T-helper 1 cell treated with Interleukin-12 subunit alpha and Interleukin-12 subunit beta and Interleukin-4 antibody, amounts not matched to agents 30 μg/mL and 1 μg/mL, for 36 hours (primary cell): Measurements from ENCODE around the gene MYH9.
A peak's percentile ranks its signal among the peaks of the same experiment; 100 is the strongest.

ENCODE experiments used
- H3K27ac Mint-ChIP-seq: one replicate; pipeline ENCODE4 v1.8.0; 2021; ENCODE audit warnings: mild to moderate bottlenecking, mixed read lengths
- H3K27me3 Mint-ChIP-seq: one replicate; pipeline ENCODE4 v1.8.0; 2021; ENCODE audit warnings: low read depth, mixed read lengths
- H3K36me3 Mint-ChIP-seq: one replicate; pipeline ENCODE4 v1.8.0; 2021; ENCODE audit warnings: low read depth, mixed read lengths
- H3K4me1 Mint-ChIP-seq: one replicate; pipeline ENCODE4 v1.8.0; 2021; ENCODE audit warnings: low read depth, mixed read lengths
- H3K4me3 Mint-ChIP-seq: one replicate; pipeline ENCODE4 v1.8.0; 2021; ENCODE audit warnings: mild to moderate bottlenecking, moderate library complexity, mixed read lengths
- H3K9me3 Mint-ChIP-seq: one replicate; pipeline ENCODE4 v1.8.0; 2021; ENCODE audit warnings: mixed read lengths

MYH9 gene

GRCh38 chr22:36359470-36359996 lies 28.2 kb downstream of the MYH9 start:
- H3K9me3 Mint-ChIP-seq = no peaks in the 10 kb centered on the region
- H3K4me3 Mint-ChIP-seq = peak overlapping the region; percentile 59
- H3K36me3 Mint-ChIP-seq = peaks cover 36% of the 10 kb centered on the region
- no peaks in the 10 kb centered on the region for H3K27me3 Mint-ChIP-seq
- H3K4me1 Mint-ChIP-seq = peaks cover 82% of the 10 kb centered on the region
- H3K27ac Mint-ChIP-seq = peak overlapping the region; percentile 85

GRCh38 chr22:36358533-36359469 lies 29.0 kb downstream of the MYH9 start:
- Mint-ChIP-seq H3K4me1 (peaks cover 74% of the 10 kb centered on the region), H3K27ac (peak overlapping the region; percentile 85), H3K27me3 (no peaks in the 10 kb centered on the region), H3K4me3 (peak overlapping the region; percentile 59), H3K36me3 (peaks cover 32% of the 10 kb centered on the region), H3K9me3 (no peaks in the 10 kb centered on the region)

GRCh38 chr22:36356708-36357624 lies 30.8 kb downstream of the MYH9 start:
- no peaks in the 10 kb centered on the region for H3K27me3 Mint-ChIP-seq
- H3K36me3 Mint-ChIP-seq = peaks cover 31% of the 10 kb centered on the region
- peaks cover 70% of the 10 kb centered on the region for H3K4me1 Mint-ChIP-seq
- no peaks in the 10 kb centered on the region for H3K9me3 Mint-ChIP-seq
- peak overlapping the region; percentile 91 for H3K27ac Mint-ChIP-seq
- peak overlapping the region; percentile 78 for H3K4me3 Mint-ChIP-seq

DNA sequence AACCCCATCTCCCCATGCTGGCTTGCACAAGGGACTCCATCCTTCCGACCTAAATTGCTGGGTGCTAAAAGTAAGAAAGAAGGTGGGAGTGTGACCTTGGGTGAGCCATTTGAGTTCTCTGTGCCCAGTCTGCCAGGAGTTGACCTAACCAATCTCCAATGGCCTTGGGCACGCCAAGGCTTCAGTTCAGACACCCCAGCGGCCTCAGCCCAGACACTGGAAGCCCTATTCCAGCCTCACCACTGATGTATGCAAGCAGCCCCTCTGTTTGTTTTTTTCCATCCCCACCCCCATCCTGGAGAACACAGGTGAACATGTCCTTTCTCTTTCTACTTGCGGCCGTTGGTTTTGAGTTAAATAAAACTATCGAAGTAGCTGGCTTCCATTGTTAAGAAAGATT lies 31.9 kb downstream of the MYH9 start:
- Mint-ChIP-seq H3K27ac (peak overlapping the region; percentile 73), H3K9me3 (no peaks in the 10 kb centered on the region), H3K4me1 (peaks cover 70% of the 10 kb centered on the region), H3K36me3 (peaks cover 29% of the 10 kb centered on the region), H3K4me3 (peak overlapping the region; percentile 47), H3K27me3 (no peaks in the 10 kb centered on the region)

- H3K4me3 Mint-ChIP-seq = peak overlapping the region; percentile 47
- no peaks in the 10 kb centered on the region for H3K9me3 Mint-ChIP-seq
- no peaks in the 10 kb centered on the region for H3K27me3 Mint-ChIP-seq
- peaks cover 32% of the 10 kb centered on the region for H3K36me3 Mint-ChIP-seq
- peaks cover 70% of the 10 kb centered on the region for H3K4me1 Mint-ChIP-seq
- peak overlapping the region; percentile 73 for H3K27ac Mint-ChIP-seq
Measured at GRCh38 chr22:36355362-36355761, 32.4 kb downstream of the MYH9 start.

GRCh38 chr22:36352803-36353507 lies 34.8 kb downstream of the MYH9 start:
- Mint-ChIP-seq H3K4me3 (no peak overlapping the region), H3K36me3 (peaks cover 30% of the 10 kb centered on the region), H3K27ac (peak overlapping the region; percentile 64), H3K9me3 (no peaks in the 10 kb centered on the region), H3K4me1 (peaks cover 63% of the 10 kb centered on the region), H3K27me3 (no peaks in the 10 kb centered on the region)

GRCh38 chr22:36351921-36352802 lies 35.6 kb downstream of the MYH9 start:
- peaks cover 35% of the 10 kb centered on the region for H3K36me3 Mint-ChIP-seq
- H3K27me3 Mint-ChIP-seq = no peaks in the 10 kb centered on the region
- peak overlapping the region; percentile 63 for H3K27ac Mint-ChIP-seq
- no peak overlapping the region for H3K4me3 Mint-ChIP-seq
- H3K4me1 Mint-ChIP-seq = peaks cover 57% of the 10 kb centered on the region
- no peaks in the 10 kb centered on the region for H3K9me3 Mint-ChIP-seq

DNA sequence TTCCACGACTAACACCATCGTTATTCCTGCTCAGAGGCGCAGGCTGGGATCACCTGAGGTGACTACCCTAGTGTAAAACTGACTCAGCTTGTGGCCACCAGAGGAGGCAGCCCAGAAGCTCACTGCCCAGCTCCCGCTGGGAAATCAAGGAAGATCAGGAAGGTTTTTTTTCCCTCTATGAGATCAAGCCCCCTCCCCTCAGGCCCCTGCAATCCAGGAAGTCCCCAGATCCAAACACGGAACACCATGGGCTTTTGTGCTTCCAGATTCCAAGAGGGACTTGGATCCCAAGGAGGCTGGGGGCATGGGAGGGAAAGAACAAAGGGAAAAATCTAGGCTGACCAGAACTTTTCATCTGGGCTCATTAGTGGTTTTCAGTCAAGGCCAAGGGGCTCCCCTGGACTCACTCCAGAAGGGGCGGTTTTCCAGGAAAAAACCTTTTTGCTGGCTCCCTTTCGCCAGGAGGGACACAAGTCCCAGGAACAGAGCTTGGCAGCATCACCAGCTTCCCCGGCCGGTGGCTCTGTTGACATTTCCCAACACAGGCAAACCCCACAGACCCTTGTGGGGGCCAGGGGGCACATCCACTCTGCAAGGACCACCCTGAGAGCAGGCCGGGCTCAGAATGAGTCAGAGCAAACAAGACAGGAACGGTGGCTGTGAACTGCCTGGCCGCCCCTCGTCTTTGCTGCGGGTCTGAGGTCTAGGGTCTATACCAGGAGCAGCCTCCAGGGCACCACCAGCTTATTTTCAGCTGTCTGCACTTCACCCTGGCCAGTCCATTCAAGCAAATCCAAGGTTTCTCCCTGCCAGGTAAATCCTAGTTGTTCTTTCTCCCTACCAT lies 36.8 kb downstream of the MYH9 start:
- Mint-ChIP-seq H3K4me1 (peaks cover 50% of the 10 kb centered on the region), H3K9me3 (no peaks in the 10 kb centered on the region), H3K27ac (peak overlapping the region; percentile 63), H3K36me3 (peaks cover 33% of the 10 kb centered on the region), H3K27me3 (no peaks in the 10 kb centered on the region), H3K4me3 (no peak overlapping the region)

GRCh38 chr22:36349726-36350125 lies 38.0 kb downstream of the MYH9 start:
- H3K36me3 Mint-ChIP-seq = peaks cover 26% of the 10 kb centered on the region
- H3K4me3 Mint-ChIP-seq = no peak overlapping the region
- H3K27ac Mint-ChIP-seq = peak overlapping the region; percentile 41
- no peaks in the 10 kb centered on the region for H3K9me3 Mint-ChIP-seq
- peaks cover 47% of the 10 kb centered on the region for H3K4me1 Mint-ChIP-seq
- H3K27me3 Mint-ChIP-seq = no peaks in the 10 kb centered on the region

DNA sequence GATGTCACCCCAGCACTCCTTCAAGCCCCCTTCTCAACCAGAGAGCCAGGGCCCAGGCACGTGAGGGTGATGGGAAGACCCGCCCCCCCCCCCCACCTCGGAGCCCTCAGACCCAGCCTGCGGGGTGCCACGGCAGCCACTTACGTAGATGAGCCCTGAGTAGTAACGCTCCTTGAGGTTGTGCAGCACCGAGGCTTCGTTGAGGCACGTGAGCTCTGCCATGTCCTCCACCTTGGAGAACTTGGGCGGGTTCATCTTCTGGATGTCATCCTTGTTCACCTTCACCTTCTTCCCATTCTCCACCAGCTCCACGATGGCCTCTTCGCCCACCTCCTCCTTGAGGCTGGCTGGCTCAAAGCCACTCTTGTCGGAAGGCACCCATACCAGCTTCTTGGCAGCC lies 39.0 kb downstream of the MYH9 start:
- Mint-ChIP-seq H3K4me1 (peaks cover 55% of the 10 kb centered on the region), H3K9me3 (no peaks in the 10 kb centered on the region), H3K36me3 (peaks cover 31% of the 10 kb centered on the region), H3K27ac (peak overlapping the region; percentile 64), H3K27me3 (no peaks in the 10 kb centered on the region), H3K4me3 (no peak overlapping the region)

DNA sequence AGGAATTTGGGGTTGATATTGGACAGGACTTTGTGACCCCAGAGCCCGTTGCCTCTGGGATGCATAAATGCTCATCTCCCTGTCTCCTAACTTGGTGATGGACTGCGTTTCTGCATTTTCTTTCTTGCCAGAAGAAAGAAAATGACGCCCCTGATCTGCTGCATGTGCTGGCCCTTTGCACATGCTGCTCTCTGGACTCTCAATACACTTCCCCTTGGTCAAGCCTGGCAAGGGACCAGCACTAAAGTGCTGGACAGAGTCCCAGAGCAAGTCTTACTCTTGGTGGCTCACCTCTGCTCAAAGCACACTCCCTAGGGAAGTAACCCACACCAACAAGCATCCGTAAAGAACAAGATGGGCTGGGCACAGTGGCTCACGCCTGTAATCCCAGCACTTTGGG lies 40.7 kb downstream of the MYH9 start:
- Mint-ChIP-seq H3K4me1 (peaks cover 59% of the 10 kb centered on the region), H3K27ac (peak overlapping the region; percentile 46), H3K9me3 (no peaks in the 10 kb centered on the region), H3K36me3 (peaks cover 36% of the 10 kb centered on the region), H3K4me3 (no peak overlapping the region), H3K27me3 (no peaks in the 10 kb centered on the region)

- no peaks in the 10 kb centered on the region for H3K27me3 Mint-ChIP-seq
- no peaks in the 10 kb centered on the region for H3K9me3 Mint-ChIP-seq
- H3K27ac Mint-ChIP-seq = peak overlapping the region; percentile 84
- H3K4me1 Mint-ChIP-seq = peaks cover 59% of the 10 kb centered on the region
- peak overlapping the region; percentile 56 for H3K4me3 Mint-ChIP-seq
- peaks cover 57% of the 10 kb centered on the region for H3K36me3 Mint-ChIP-seq
Measured at GRCh38 chr22:36344106-36344827, 43.5 kb downstream of the MYH9 start.
